Stimulated activated naive CD4-positive, alpha-beta T cell (primary cell): ENCODE results near the gene SELENOV.

Experiments
- DNase-seq, 6 experiments: peaks; one replicate each; lab custom pipeline; 2025; lab: John Stamatoyannopoulos, UW

Gene SELENOV

DNA sequence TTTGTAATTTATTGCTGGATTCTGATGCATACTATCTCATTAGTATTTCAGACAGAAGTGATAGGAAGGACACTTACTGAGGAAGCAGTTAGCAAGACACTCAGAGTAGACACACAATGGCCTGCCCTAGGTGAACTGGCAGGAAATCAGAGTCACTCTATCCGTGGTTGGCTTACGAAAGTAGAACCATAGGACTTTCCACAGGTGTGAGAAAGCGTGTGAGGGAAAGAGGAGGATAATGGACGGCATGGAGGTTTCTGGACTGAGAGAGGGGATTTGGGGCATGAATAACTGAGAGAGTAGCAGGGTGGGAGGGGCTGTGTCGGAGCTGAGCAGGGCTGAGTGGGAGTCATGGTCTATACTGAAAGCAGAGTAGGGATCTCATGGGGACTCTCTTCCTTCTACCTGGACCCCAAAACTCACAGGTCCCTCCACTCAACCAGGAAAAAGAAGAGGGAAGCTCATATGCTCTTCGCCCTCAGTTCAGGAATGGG is 43.7 kb downstream of the SELENOV start:
- peak in 2 of 6 experiments; percentile 18 to 61 for DNase-seq

DNA sequence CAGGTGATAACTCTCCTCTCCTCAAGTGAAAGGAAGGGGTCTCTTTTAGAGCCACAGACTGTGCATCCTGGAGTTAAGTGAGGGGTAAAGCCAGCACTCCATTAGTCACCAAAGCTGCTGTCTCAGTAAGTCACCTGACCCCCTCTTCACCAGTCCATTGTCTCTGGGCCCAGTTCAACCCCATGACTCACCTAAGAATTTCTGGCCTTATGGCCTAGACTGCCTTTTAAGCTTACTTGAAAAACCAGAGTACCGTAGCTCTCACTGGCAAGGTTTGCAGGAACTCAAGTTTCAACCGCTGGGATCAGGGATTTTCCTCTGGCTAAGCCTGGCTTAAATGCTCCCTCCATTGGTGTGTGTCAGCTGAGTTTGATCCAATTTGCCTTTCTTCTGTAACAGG is 48.5 kb downstream of the SELENOV start:
- DNase-seq = no peak

GRCh38 chr19:39566064-39566463 is 51.1 kb downstream of the SELENOV start:
- no peak for DNase-seq

DNA sequence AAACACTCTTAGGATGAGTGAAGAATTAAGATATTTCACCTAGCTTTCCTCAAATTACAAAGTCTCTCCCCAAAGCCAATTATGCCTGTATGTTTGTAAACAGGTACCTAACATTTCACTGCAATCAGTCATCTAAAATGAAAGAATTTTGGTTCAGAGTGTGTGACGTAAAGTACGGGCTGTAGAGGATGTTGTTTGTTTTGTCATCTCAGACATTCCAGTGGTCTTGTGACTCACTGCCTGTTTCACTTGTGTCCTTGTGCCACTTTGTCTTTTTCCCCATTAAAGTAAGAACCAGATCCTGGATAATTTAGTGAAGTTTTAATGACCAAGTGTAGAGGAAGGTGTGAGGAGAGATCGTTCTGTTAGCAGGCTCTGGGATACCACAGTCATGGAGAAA is 53.7 kb downstream of the SELENOV start:
- no peak for DNase-seq
